ENCODE data around the gene GINS1.
A peak's percentile ranks its signal among the peaks of the same experiment; 100 is the strongest.

GINS1 gene

DNA sequence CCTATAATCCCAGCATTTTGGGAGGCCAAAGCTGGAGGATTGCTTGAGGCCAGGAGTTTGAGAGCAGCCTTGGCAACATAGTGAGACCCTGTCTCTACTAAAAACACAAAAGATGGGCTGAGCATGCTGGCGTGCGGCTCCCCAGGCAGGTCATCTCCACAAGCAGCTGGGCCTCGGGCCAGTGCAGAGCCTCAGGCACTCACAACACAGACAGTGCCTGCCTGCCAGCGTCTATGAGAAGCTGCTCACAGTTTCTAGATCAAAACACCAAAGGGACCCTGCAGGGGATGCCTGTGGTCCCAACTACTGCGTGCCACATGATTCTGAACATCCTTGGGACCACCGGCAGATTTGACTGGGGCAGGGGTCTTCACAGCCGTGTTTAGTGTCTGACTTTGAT, 59.4 kb downstream of the GINS1 start:
- TF ChIP-seq CTCF (IDR thresholded peaks at IDR 0.05; ENCODE audit: insufficient read depth, low read length, poor library complexity, severe bottlenecking) = no peak
- H3K36me3 ChIP-seq (ENCODE audit: control insufficient read depth, insufficient read depth, low read length) = no peaks in the 10 kb centered on the region

GRCh38 chr20:25467441-25467840, 60.0 kb downstream of the GINS1 start:
- H3K36me3 ChIP-seq (ENCODE audit: control insufficient read depth, insufficient read depth, low read length) = no peaks in the 10 kb centered on the region
- no peaks in the 10 kb centered on the region for H3K27me3 ChIP-seq (replicated peaks; ENCODE audit: control insufficient read depth, insufficient read depth, low read length)
- no peak for DNase-seq (ENCODE audit: extremely low read depth, insufficient read length)
- TF ChIP-seq CTCF (IDR thresholded peaks at IDR 0.05; ENCODE audit: insufficient read depth, low read length, poor library complexity, severe bottlenecking) = no peak
- no peak overlapping the region for H3K4me3 ChIP-seq (replicated peaks; ENCODE audit: low read depth, low read length)

More for the DNA sequence above, 59.4 kb downstream of the GINS1 start:
- Histone ChIP-seq H3K27me3 (replicated peaks; ENCODE audit: control insufficient read depth, insufficient read depth, low read length) (no peaks in the 10 kb centered on the region), H3K4me3 (replicated peaks; ENCODE audit: low read depth, low read length) (no peak overlapping the region)
- no peak for DNase-seq (ENCODE audit: extremely low read depth, insufficient read length)

DNA sequence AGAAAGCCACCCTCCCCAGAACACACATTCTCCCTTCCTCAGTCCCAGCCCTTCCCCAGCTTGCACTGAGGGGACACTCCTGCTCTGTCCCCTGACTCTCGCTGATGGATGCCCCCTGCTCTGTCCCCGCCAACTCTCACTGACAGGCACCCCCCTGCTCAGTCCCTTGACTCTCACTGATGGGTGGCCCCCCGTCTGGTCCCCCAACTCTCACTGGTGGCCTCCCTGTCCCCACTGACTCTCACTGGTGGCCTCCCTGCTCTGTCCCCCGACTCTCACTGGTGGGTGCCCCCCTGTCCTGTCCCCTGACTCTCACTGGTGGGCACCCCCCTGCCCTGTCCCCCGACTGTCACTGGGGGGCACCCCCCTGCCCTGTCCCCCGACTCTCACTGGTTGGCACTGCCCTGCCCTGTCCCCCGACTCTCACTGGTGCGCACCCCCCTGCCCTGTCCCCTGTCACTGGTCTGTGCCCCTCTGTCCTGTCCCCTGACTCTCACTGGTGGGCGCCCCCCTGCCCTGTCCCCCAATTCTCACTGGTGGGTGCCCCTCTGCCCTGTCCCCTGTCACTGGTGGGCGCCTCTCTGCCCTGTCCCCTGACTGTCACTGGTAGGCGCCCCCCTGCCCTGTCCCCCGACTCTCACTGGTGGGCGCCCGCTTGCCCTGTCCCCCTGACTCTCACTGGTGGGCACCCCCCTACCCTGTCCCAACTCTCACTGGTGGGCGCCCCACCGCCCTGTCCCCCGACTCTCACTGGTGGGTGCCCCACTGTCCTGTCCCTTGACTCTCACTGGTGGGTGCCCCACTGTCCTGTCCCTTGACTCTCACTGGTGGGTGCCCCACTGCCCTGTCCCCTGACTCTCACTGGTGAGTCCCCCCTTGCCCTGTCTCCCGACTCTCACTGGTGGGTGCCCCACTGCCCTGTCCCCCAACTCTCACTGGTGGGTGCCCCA, 60.9 kb downstream of the GINS1 start:
- Histone ChIP-seq H3K36me3 (ENCODE audit: control insufficient read depth, insufficient read depth, low read length) (no peaks in the 10 kb centered on the region), H3K4me3 (replicated peaks; ENCODE audit: low read depth, low read length) (no peak overlapping the region), H3K27me3 (replicated peaks; ENCODE audit: control insufficient read depth, insufficient read depth, low read length) (no peaks in the 10 kb centered on the region)
- no peak for TF ChIP-seq CTCF (IDR thresholded peaks at IDR 0.05; ENCODE audit: insufficient read depth, low read length, poor library complexity, severe bottlenecking)
- DNase-seq (ENCODE audit: extremely low read depth, insufficient read length) = no peak

DNA sequence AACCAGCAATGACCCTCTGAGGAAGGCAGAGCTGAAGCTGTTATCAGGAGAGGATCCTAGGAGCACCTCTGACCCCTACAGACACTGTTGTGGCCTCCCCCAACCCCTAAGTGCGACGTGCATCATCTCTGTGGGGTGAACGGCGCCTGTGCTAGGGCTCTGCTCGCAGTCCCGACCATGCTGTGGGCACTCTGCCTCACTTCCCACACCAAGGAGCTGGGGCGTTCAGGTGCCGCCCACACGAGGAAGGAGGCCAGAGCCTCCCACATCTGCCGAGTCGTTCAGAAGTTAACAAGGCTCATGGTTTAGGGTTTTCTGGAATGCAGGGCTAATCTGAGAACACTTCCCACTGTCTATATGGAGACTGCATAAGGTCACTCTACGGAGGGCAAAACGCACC, 62.1 kb downstream of the GINS1 start:
- Histone ChIP-seq H3K36me3 (ENCODE audit: control insufficient read depth, insufficient read depth, low read length) (no peaks in the 10 kb centered on the region), H3K27me3 (replicated peaks; ENCODE audit: control insufficient read depth, insufficient read depth, low read length) (no peaks in the 10 kb centered on the region), H3K4me3 (replicated peaks; ENCODE audit: low read depth, low read length) (no peak overlapping the region)
- no peak for TF ChIP-seq CTCF (IDR thresholded peaks at IDR 0.05; ENCODE audit: insufficient read depth, low read length, poor library complexity, severe bottlenecking)
- no peak for DNase-seq (ENCODE audit: extremely low read depth, insufficient read length)

- peak; percentile 28 for DNase-seq (ENCODE audit: extremely low read depth, insufficient read length)
- TF ChIP-seq CTCF (IDR thresholded peaks at IDR 0.05; ENCODE audit: insufficient read depth, low read length, poor library complexity, severe bottlenecking) = peak; percentile 65
- no peaks in the 10 kb centered on the region for H3K36me3 ChIP-seq (ENCODE audit: control insufficient read depth, insufficient read depth, low read length)
- no peak overlapping the region for H3K4me3 ChIP-seq (replicated peaks; ENCODE audit: low read depth, low read length)
- H3K27me3 ChIP-seq (replicated peaks; ENCODE audit: control insufficient read depth, insufficient read depth, low read length) = no peaks in the 10 kb centered on the region
Measured at GRCh38 chr20:25470045-25470444, 62.6 kb downstream of the GINS1 start.

All from GM06990 (cell line).